ENCODE results near the gene FIBCD1.

Gene FIBCD1

GRCh38 chr9:130936285-130937117, 2.5 kb downstream of the FIBCD1 start:
- no peak overlapping the region for H3K4me3 ChIP-seq (replicated peaks; ENCODE audit: low read depth, low read length)
- no peaks in the 10 kb centered on the region for H3K36me3 ChIP-seq (ENCODE audit: control insufficient read depth, insufficient read depth, low read length)
- no peak for TF ChIP-seq CTCF (IDR thresholded peaks at IDR 0.05; ENCODE audit: insufficient read depth, low read length, poor library complexity, severe bottlenecking)
- DNase-seq (ENCODE audit: extremely low read depth, insufficient read length) = no peak
- H3K27me3 ChIP-seq (replicated peaks; ENCODE audit: control insufficient read depth, insufficient read depth, low read length) = peaks cover 11% of the 10 kb centered on the region

- Histone ChIP-seq H3K27me3 (replicated peaks; ENCODE audit: control insufficient read depth, insufficient read depth, low read length) (peaks cover 11% of the 10 kb centered on the region), H3K4me3 (replicated peaks; ENCODE audit: low read depth, low read length) (no peak overlapping the region), H3K36me3 (ENCODE audit: control insufficient read depth, insufficient read depth, low read length) (no peaks in the 10 kb centered on the region)
- no peak for TF ChIP-seq CTCF (IDR thresholded peaks at IDR 0.05; ENCODE audit: insufficient read depth, low read length, poor library complexity, severe bottlenecking)
- DNase-seq (ENCODE audit: extremely low read depth, insufficient read length) = no peak
Measured at GRCh38 chr9:130935648-130936271, 3.3 kb downstream of the FIBCD1 start.

GRCh38 chr9:130934702-130935647, 4.1 kb downstream of the FIBCD1 start:
- Histone ChIP-seq H3K36me3 (ENCODE audit: control insufficient read depth, insufficient read depth, low read length) (no peaks in the 10 kb centered on the region), H3K4me3 (replicated peaks; ENCODE audit: low read depth, low read length) (no peak overlapping the region), H3K27me3 (replicated peaks; ENCODE audit: control insufficient read depth, insufficient read depth, low read length) (peaks cover 7% of the 10 kb centered on the region)
- TF ChIP-seq CTCF (IDR thresholded peaks at IDR 0.05; ENCODE audit: insufficient read depth, low read length, poor library complexity, severe bottlenecking) = no peak
- no peak for DNase-seq (ENCODE audit: extremely low read depth, insufficient read length)

- no peaks in the 10 kb centered on the region for H3K36me3 ChIP-seq (ENCODE audit: control insufficient read depth, insufficient read depth, low read length)
- peaks cover 7% of the 10 kb centered on the region for H3K27me3 ChIP-seq (replicated peaks; ENCODE audit: control insufficient read depth, insufficient read depth, low read length)
- no peak for TF ChIP-seq CTCF (IDR thresholded peaks at IDR 0.05; ENCODE audit: insufficient read depth, low read length, poor library complexity, severe bottlenecking)
- H3K4me3 ChIP-seq (replicated peaks; ENCODE audit: low read depth, low read length) = no peak overlapping the region
- DNase-seq (ENCODE audit: extremely low read depth, insufficient read length) = no peak
Measured at GRCh38 chr9:130934246-130934645, 4.8 kb downstream of the FIBCD1 start.

GRCh38 chr9:130933114-130934046, 5.7 kb downstream of the FIBCD1 start:
- no peak for TF ChIP-seq CTCF (IDR thresholded peaks at IDR 0.05; ENCODE audit: insufficient read depth, low read length, poor library complexity, severe bottlenecking)
- Histone ChIP-seq H3K27me3 (replicated peaks; ENCODE audit: control insufficient read depth, insufficient read depth, low read length) (peaks cover 7% of the 10 kb centered on the region), H3K36me3 (ENCODE audit: control insufficient read depth, insufficient read depth, low read length) (no peaks in the 10 kb centered on the region), H3K4me3 (replicated peaks; ENCODE audit: low read depth, low read length) (no peak overlapping the region)
- no peak for DNase-seq (ENCODE audit: extremely low read depth, insufficient read length)

Data from GM06990 (cell line).